SU-DHL-6 (cell line): ENCODE results near the gene FTCD.

Experiments
- H2AFZ ChIP-seq: fragments of 200-600 bp; sonication (generic); 2 replicates; pipeline ENCODE4 v1.6.1; 2014; ENCODE audit warnings: low read depth, mild to moderate bottlenecking, moderate library complexity, mixed read lengths, antibody characterized with exemption, low read length; ENCODE audit not compliant: severe bottlenecking
- H3F3A ChIP-seq: fragments of 200-600 bp; shearing (Covaris generic); 2 replicates; pipeline ENCODE4 v1.6.0; 2016; ENCODE audit warnings: antibody characterized with exemption, mild to moderate bottlenecking; ENCODE audit not compliant: insufficient read depth
- H3K27ac ChIP-seq: fragments of 200-600 bp; sonication (generic); 2 replicates; pipeline ENCODE4 v1.5.1; 2016; ENCODE audit warnings: low read depth, mild to moderate bottlenecking, low read length, moderate library complexity, mixed read lengths
- H3K27me3 ChIP-seq: fragments of 200-600 bp; sonication (generic), shearing (Covaris generic); 2 replicates; pipeline ENCODE4 v1.6.0; 2014; ENCODE audit warnings: mild to moderate bottlenecking, low read length
- H3K36me3 ChIP-seq: fragments of 200-600 bp; sonication (generic); 2 replicates; pipeline ENCODE4 v1.6.1; 2014; ENCODE audit warnings: mild to moderate bottlenecking, low read length, mixed read lengths
- H3K4me2 ChIP-seq: fragments of 300-600, 200-600 bp; shearing (Covaris generic), sonication (generic); 2 replicates; pipeline ENCODE4 v1.6.0; 2014; ENCODE audit warnings: low read length, low read depth, mild to moderate bottlenecking; ENCODE audit not compliant: poor library complexity, severe bottlenecking
- H3K4me3 ChIP-seq: fragments of 200-600 bp; sonication (generic); 2 replicates; pipeline ENCODE4 v1.5.1; 2014; ENCODE audit warnings: antibody characterized with exemption, low read length, mild to moderate bottlenecking, mixed read lengths; ENCODE audit not compliant: insufficient read depth, poor library complexity, severe bottlenecking
- H3K79me2 ChIP-seq: fragments of 200-600 bp; sonication (generic); 2 replicates; pipeline ENCODE4 v1.6.1; 2014; ENCODE audit warnings: mild to moderate bottlenecking, low read length, moderate library complexity; ENCODE audit not compliant: insufficient read depth
- H3K9ac ChIP-seq: fragments of 200-600 bp; sonication (generic); 2 replicates; pipeline ENCODE4 v1.7.0; 2014; ENCODE audit warnings: mild to moderate bottlenecking, low read length
- H3K9me2 ChIP-seq: fragments of 200-600 bp; sonication (generic); replicated peaks from 2 replicates; pipeline ENCODE4 v1.6.1; 2014; ENCODE audit warnings: low read length; ENCODE audit not compliant: insufficient read depth
- H3K9me3 ChIP-seq: fragments of 200-600 bp; sonication (generic); 2 replicates; pipeline ENCODE4 v1.6.1; 2014; ENCODE audit warnings: low read length, mixed read lengths; ENCODE audit not compliant: insufficient read depth
- H4K20me1 ChIP-seq: fragments of 200-600 bp; sonication (generic); 2 replicates; pipeline ENCODE4 v1.6.1; 2014; ENCODE audit warnings: low read depth, mild to moderate bottlenecking, antibody characterized with exemption, low read length, moderate library complexity, mixed read lengths
- EZH2phosphoT487 ChIP-seq: fragments of 200-600 bp; sonication (generic), shearing (Covaris generic); conservative IDR thresholded peaks from 2 replicates; pipeline ENCODE4 v1.6.1; 2018; ENCODE audit warnings: mild to moderate bottlenecking, antibody characterized with exemption, low read length, moderate library complexity, mixed read lengths
- TF ChIP-seq, protein P1 (sequence below): fragments of 200-600 bp; sonication (generic); IDR thresholded peaks from one replicate; pipeline ENCODE4 v1.5.1; 2017; ENCODE audit warnings: antibody characterized with exemption, mild to moderate bottlenecking, low read length, moderate library complexity; ENCODE audit not compliant: insufficient read depth, poor library complexity, severe bottlenecking

The FTCD gene

DNA sequence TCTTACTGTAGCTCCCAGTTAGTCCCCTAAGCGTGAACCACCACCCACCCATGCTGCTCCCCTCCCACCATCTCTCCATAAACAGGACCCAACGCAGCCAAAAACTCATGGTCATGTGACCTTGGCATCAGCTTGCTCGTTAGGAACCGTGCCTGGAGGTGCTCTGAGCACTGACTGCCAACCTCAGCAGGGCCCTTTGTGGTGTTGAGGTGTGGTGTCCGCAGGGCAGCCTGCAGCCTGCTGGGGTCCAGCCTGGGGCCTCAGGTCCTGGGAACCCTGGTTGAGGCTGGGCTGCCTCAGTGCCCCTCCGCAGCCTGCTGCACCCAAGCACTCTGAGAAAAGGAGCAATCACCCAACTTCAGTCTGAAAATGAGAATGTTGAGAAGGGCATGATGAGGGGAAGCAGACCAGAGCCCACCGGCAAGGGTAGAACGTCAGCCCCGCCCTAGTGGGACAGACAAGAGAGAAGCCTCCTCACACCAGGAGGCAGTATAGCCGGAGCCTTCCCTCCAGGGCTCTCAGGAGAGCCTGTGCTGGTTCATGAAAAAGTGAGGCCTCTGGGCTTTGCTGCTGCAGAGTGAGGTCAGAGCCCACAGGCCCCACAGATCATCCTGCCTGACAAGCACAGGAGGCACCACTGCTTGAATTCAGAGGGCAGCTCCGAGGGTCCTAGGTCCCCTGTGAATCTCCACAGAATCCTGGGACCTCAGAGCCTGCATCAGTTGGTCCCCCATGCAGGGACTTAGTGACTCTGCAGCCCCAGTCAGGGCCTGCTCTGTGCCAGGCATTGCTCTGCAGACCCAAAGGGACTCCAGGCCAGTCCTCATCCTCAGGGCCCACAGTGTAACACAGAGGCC is 62.3 kb downstream of the FTCD start:
- H3K9me2 ChIP-seq, result no peaks in the 10 kb centered on the region
- no peaks in the 10 kb centered on the region for H3K27me3 ChIP-seq
- H3F3A ChIP-seq, result no peaks in the 10 kb centered on the region
- no peaks in the 10 kb centered on the region for H3K36me3 ChIP-seq
- H2AFZ ChIP-seq, result no peak overlapping the region
- no peak overlapping the region for H3K4me2 ChIP-seq
- TF ChIP-seq, protein P1, sequence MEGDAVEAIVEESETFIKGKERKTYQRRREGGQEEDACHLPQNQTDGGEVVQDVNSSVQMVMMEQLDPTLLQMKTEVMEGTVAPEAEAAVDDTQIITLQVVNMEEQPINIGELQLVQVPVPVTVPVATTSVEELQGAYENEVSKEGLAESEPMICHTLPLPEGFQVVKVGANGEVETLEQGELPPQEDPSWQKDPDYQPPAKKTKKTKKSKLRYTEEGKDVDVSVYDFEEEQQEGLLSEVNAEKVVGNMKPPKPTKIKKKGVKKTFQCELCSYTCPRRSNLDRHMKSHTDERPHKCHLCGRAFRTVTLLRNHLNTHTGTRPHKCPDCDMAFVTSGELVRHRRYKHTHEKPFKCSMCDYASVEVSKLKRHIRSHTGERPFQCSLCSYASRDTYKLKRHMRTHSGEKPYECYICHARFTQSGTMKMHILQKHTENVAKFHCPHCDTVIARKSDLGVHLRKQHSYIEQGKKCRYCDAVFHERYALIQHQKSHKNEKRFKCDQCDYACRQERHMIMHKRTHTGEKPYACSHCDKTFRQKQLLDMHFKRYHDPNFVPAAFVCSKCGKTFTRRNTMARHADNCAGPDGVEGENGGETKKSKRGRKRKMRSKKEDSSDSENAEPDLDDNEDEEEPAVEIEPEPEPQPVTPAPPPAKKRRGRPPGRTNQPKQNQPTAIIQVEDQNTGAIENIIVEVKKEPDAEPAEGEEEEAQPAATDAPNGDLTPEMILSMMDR, result no peak
- TF ChIP-seq EZH2phosphoT487, result no peak
- no peak overlapping the region for H3K9ac ChIP-seq
- no peak overlapping the region for H3K4me3 ChIP-seq
- no peaks in the 10 kb centered on the region for H3K79me2 ChIP-seq
- no peak overlapping the region for H3K27ac ChIP-seq
- peaks cover 5% of the 10 kb centered on the region; the same call in 1 of the 2 replicates for H3K9me3 ChIP-seq
- H4K20me1 ChIP-seq, result no peaks in the 10 kb centered on the region

DNA sequence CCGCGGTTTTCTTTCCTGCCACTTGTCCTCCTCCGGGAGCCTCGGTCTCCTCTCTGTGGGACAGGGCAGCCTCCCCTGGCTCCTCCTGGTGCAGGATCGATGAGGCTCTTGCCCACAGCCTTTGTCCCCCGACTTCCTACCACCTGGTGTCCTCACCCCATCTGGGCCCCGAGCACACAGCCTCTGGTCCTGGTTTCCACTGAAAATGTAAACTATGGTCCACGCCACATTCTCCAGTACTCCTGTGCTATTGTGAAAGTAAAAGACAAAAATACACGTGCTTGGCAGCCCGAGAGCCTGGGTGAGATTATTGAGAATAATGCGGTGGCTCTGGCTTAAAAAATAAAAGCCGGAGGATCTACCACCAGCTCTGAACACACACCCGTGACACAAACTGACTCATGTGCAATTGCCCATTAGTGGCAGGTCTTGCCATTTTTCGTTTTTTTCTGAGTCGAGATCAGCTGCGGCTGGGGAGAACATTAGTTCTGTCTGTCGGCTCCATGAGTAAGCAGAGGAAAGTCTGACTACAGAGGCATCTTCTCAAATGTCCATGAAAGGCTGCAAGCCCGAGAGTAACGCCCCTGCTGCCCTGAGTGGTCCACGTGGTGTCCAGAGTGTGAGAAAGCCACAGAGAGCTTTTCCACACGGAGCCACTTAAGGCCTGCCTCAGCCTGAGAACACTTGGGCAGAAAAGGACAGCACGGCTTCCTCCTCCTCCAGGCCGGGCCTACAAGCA is 63.2 kb downstream of the FTCD start:
- Histone ChIP-seq H3K9ac (no peak overlapping the region), H3K27me3 (no peaks in the 10 kb centered on the region), H2AFZ (no peak overlapping the region), H3K4me3 (no peak overlapping the region), H3K27ac (no peak overlapping the region), H3K36me3 (no peaks in the 10 kb centered on the region), H3K9me3 (peaks cover 7% of the 10 kb centered on the region; the same call in 1 of the 2 replicates), H3K9me2 (no peaks in the 10 kb centered on the region), H4K20me1 (no peaks in the 10 kb centered on the region), H3K79me2 (no peaks in the 10 kb centered on the region), H3F3A (no peaks in the 10 kb centered on the region), H3K4me2 (no peak overlapping the region)
- TF ChIP-seq, protein P1, result no peak
- no peak for TF ChIP-seq EZH2phosphoT487

DNA sequence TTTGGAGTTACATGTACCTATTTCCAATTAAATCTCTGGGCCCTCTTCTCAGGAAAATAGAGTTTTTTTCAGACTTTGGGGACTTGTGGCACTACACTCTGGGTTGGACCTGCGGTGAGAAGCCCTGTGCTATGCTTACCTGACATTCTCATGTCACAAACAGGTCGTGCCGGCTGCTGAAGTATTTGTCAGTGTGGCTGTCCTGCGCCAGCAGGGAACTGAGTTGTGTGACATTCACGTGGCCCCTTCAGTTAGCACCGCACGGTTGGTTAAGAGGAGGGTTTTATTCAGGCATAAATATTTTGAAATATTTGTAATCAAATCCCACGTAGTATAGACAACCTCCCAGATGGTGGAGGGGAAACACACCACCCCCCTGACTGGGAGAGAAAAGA is 63.8 kb downstream of the FTCD start:
- H3K27me3 ChIP-seq, result no peaks in the 10 kb centered on the region
- TF ChIP-seq EZH2phosphoT487, result no peak
- TF ChIP-seq, protein P1, result no peak
- no peaks in the 10 kb centered on the region for H3K36me3 ChIP-seq
- no peak overlapping the region for H3K27ac ChIP-seq
- no peaks in the 10 kb centered on the region for H3K9me2 ChIP-seq
- no peaks in the 10 kb centered on the region for H3F3A ChIP-seq
- no peak overlapping the region for H3K4me3 ChIP-seq
- no peaks in the 10 kb centered on the region for H3K79me2 ChIP-seq
- no peak overlapping the region for H3K9ac ChIP-seq
- H4K20me1 ChIP-seq, result no peaks in the 10 kb centered on the region
- no peak overlapping the region for H2AFZ ChIP-seq
- no peak overlapping the region for H3K4me2 ChIP-seq
- peaks cover 7% of the 10 kb centered on the region; the same call in 1 of the 2 replicates for H3K9me3 ChIP-seq
